ENCODE results near the gene YLPM1. TPM values are rescaled to one million over a fixed set of nuclear protein-coding genes. Genes with fewer than 3 reads are reported as not detected.
A peak's percentile ranks its signal among the peaks of the same experiment; 100 is the strongest.

YLPM1 gene
- polyA plus RNA-seq, 3 donors = 88.8 to 101 (median 89.5) TPM

GRCh38 chr14:74836251-74836960, 73.3 kb downstream of the YLPM1 start:
- DNase-seq (ENCODE audit: low read depth in 3 of 3, low spot score in 2 of 3) = no peak

GRCh38 chr14:74838166-74838565, 75.0 kb downstream of the YLPM1 start:
- DNase-seq (ENCODE audit: low read depth in 3 of 3, low spot score in 2 of 3) = no peak

GRCh38 chr14:74840603-74841030, 77.5 kb downstream of the YLPM1 start:
- no peak for DNase-seq (ENCODE audit: low read depth in 3 of 3, low spot score in 2 of 3)

GRCh38 chr14:74841230-74842207, 78.4 kb downstream of the YLPM1 start:
- DNase-seq (ENCODE audit: low read depth in 3 of 3, low spot score in 2 of 3) = no peak

- no peak for DNase-seq (ENCODE audit: low read depth in 3 of 3, low spot score in 2 of 3)
Measured at GRCh38 chr14:74843653-74844052, 80.5 kb downstream of the YLPM1 start.

GRCh38 chr14:74846168-74846567, 83.1 kb downstream of the YLPM1 start:
- DNase-seq (ENCODE audit: low read depth in 3 of 3, low spot score in 2 of 3) = no peak

GRCh38 chr14:74846968-74847665, 84.0 kb downstream of the YLPM1 start:
- DNase-seq (ENCODE audit: low read depth in 3 of 3, low spot score in 2 of 3) = no peak

GRCh38 chr14:74848768-74849167, 85.7 kb downstream of the YLPM1 start:
- no peak for DNase-seq (ENCODE audit: low read depth in 3 of 3, low spot score in 2 of 3)

GRCh38 chr14:74852922-74853530, 89.9 kb downstream of the YLPM1 start:
- peak in 1 of 3 donors; percentile 26 for DNase-seq (ENCODE audit: low read depth in 3 of 3, low spot score in 2 of 3)

- no peak for DNase-seq (ENCODE audit: low read depth in 3 of 3, low spot score in 2 of 3)
Measured at GRCh38 chr14:74853581-74853980, 90.5 kb downstream of the YLPM1 start.

GRCh38 chr14:74855021-74855420, 91.9 kb downstream of the YLPM1 start:
- DNase-seq (ENCODE audit: low read depth in 3 of 3, low spot score in 2 of 3) = no peak

GRCh38 chr14:74855945-74856344, 92.8 kb downstream of the YLPM1 start:
- no peak for DNase-seq (ENCODE audit: low read depth in 3 of 3, low spot score in 2 of 3)

GRCh38 chr14:74856366-74856765, 93.2 kb downstream of the YLPM1 start:
- no peak for DNase-seq (ENCODE audit: low read depth in 3 of 3, low spot score in 2 of 3)

GRCh38 chr14:74858022-74858421, 94.9 kb downstream of the YLPM1 start:
- no peak for DNase-seq (ENCODE audit: low read depth in 3 of 3, low spot score in 2 of 3)

GRCh38 chr14:74859757-74860552, 96.8 kb downstream of the YLPM1 start:
- DNase-seq (ENCODE audit: low read depth in 3 of 3, low spot score in 2 of 3) = no peak

GRCh38 chr14:74860899-74861733, 98.0 kb downstream of the YLPM1 start:
- peak; percentile 72 to 74 (median 73) for DNase-seq (ENCODE audit: low read depth in 3 of 3, low spot score in 2 of 3)

- DNase-seq (ENCODE audit: low read depth in 3 of 3, low spot score in 2 of 3) = no peak
Measured at GRCh38 chr14:74861734-74862090, 98.6 kb downstream of the YLPM1 start.

- no peak for DNase-seq (ENCODE audit: low read depth in 3 of 3, low spot score in 2 of 3)
Measured at GRCh38 chr14:74863274-74863673, 100.2 kb downstream of the YLPM1 start.

GRCh38 chr14:74864198-74864597, 101.1 kb downstream of the YLPM1 start:
- no peak for DNase-seq (ENCODE audit: low read depth in 3 of 3, low spot score in 2 of 3)
